Measurements from ENCODE around the gene ANKLE1.

The ANKLE1 gene

GRCh38 chr19:17327654-17328516 lies 46.2 kb downstream of the ANKLE1 start:
- no peak for DNase-seq

GRCh38 chr19:17328517-17329365 lies 47.0 kb downstream of the ANKLE1 start:
- DNase-seq: no peak

DNA sequence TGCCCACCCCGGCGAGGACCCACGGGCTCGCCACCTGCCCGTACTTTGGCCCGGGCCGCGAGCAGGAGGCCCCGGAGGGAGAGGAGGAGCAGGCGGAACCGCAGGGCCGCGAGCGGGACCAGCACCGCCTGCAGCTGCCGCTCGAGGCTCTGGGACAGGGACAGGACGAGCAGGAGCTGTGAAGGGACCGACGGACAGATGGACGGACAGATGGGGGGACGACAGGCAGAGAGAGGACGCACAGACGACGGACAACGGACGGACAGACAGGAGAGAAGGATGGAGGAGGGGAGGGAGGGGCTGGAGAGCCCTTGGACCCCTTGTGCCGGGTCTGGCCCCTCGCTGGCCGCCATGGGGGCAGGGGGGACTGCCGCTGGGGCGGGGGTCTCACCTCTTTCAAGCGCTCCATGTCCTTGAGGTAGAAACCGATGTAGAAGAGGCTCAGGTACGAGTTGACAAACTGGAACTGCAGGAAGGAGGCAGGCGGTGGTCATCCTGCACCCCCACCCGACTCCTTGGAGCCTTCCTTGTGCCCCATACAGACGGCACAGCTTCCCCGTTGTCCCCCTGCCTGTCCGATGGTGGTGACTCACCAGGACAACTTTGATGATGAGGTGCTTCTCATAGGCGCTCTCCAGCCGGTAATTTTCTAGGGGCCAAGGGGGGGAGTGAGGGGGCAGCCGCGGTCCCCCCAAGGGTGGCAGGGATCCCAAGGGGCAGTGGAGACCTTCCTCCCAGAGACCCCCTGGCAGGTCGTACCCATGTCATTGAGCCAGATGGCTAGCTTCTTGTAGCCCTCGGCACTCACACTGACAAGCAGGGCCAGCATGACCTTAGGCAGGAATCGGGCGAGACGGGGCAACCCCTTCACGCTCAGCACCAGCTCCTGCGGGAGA lies 47.9 kb downstream of the ANKLE1 start:
- DNase-seq: no peak

DNA sequence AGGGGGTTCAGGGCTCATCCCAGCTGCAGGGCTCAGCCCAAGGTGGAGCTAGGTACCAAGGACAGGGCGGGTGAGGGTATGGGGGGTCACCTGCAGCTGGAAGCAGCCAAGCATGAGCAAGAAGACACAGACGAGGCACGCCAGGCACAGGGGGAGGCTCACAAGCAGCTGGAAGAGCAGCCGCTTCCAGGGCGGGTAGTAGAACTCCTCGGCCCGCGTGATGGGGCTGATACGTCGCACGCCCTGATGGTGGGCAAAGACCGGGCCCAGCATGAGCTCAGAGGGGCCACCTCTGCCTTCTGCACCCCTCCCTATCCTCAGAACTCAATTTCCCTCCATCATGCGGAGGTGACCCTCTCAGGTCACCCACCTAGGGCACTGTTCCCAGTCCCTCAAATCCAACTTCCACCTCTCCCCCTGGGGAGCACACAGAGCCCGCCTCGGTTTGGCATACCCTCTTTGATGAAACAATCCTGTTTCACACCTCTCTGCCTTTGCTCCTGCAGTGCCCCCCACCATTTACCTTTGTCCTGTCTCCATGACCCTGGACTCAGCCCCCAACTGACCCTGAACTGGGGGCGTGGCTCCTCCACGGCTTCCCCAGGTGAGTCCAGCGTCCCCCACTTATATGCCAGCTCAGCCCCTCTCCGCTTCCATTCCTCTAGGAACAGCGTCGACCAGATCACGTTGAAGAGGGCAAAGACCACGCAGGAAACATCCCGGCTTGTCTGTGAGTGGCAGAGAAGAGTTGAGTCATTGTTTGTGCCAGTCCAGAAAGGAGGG lies 48.8 kb downstream of the ANKLE1 start:
- DNase-seq: no peak

GRCh38 chr19:17331045-17331558 lies 49.4 kb downstream of the ANKLE1 start:
- DNase-seq: peak; percentile 81

DNA sequence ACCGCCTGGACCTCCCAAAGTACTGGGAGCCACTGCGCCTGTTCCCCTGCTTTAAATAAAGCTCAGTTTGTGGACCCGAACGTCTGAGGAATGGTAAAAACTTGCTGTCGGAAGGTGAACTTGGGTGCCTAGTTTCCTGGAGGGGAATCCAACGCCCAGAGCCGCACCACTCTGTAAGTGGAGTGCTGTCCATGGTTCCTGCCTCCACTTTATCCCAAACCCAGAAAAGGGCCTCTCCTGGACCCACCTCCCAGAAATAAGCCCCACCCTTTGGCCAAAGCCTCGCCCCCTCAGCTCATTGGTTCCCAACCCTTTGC lies 50.6 kb downstream of the ANKLE1 start:
- no peak for DNase-seq

DNA sequence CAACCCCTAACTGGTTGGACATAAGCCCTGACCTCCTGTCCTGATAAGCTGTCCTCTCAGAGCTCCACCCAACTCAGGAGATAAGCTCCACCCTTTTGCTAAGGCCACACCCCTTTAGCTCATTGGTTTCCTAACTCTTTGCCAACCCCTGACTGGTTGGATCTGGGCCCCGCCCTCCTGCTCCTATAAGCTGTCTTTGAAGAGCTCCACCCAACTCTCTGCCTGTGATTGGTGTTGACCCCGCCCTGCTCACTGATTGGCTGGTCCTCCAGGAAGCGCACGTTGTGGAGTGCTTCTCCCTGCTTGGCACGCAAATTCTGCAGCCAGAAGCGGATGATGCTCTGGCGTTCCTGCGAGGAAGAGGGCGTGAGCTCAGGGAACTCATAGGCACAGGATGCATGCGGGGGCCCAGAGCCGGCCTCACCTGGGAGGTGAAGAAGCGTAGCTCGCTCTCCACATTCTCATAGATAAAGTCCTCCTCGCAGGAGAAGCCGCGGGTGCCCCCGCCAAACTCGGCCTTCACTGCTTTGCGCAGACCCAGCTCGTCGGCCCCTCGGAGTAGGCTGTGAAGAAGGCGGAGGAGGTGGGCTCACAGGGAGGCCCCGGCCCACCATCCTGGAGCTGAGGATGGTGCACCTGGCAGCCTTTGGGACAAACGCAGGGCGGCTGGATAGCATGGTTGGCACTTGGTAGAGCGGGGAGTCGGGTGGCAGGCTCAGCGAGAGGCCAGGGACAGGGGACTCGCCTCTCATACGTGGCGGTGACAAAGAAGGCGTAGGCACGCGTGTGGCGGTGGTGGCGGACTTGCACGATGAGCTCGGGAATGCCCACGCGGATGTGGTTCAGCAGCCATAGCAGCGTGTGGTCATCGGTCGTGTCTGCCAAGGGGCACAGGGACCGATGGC lies 51.2 kb downstream of the ANKLE1 start:
- DNase-seq: no peak

GRCh38 chr19:17333611-17334413 lies 52.1 kb downstream of the ANKLE1 start:
- no peak for DNase-seq

GRCh38 chr19:17334414-17335409 lies 53.0 kb downstream of the ANKLE1 start, which contains the start of gene ANO8:
ANO8 (minus strand) TSS chr19:17334855; CDS start chr19:17334670, 185 bp downstream.
- DNase-seq: peak; percentile 97

DNA sequence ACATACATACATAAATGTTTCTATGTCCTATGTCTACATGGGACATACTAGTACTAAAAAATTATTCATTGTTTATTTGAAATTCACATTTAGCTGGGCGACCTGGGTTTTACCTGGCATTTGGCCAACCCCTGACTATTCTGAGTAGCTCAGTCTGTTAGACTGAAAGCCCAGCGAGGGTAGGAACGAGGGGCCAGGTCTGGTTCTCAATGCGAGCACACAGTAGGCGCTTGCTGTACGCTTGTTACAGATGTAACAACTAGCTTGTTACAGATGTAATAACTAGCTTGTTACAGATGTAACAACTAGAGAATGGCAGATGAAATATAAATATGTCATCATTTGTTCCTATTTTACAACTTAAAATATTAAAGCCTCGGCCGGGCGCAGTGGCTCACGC lies 53.9 kb downstream of the ANKLE1 start:
- no peak for DNase-seq

Measured in NCI-H2171 (cell line).